Neutrophil (primary cell): ENCODE results near the gene FUZ.

ENCODE experiments used
- H3K27ac ChIP-seq: fragments of 200-600 bp; sonication (generic); 2 replicates; pipeline ENCODE4 v1.5.1; 2016; ENCODE audit warnings: mild to moderate bottlenecking, moderate library complexity
- H3K27me3 ChIP-seq: fragments of 200-600 bp; sonication (generic); 2 replicates; pipeline ENCODE4 v1.6.0; 2016; ENCODE audit warnings: mild to moderate bottlenecking
- H3K36me3 ChIP-seq: fragments of 200-600 bp; sonication (generic); 2 replicates; pipeline ENCODE4 v1.5.1; 2017
- H3K4me1 ChIP-seq, 2 experiments: fragments of 200-600 bp in 1 of 2; sonication (generic) in 1 of 2; 1 replicate in 1 of 2; 2 replicates in 1 of 2; pipeline versions ENCODE4 v1.5.1 to v1.6.1; 2013 to 2016; ENCODE audit warnings: low read depth in 1 of 2, low read length in 1 of 2, mild to moderate bottlenecking in 1 of 2, moderate library complexity in 1 of 2; ENCODE audit not compliant: control insufficient read depth in 1 of 2, insufficient read depth in 1 of 2
- H3K4me3 ChIP-seq, 2 experiments: fragments of 200-600 bp in 1 of 2; sonication (generic) in 1 of 2; 1 replicate in 1 of 2; 2 replicates in 1 of 2; pipeline ENCODE4 v1.5.1; 2013 to 2016; ENCODE audit warnings: low read depth in 1 of 2, low read length in 1 of 2, mild to moderate bottlenecking in 1 of 2, moderate library complexity in 1 of 2
- H3K9me3 ChIP-seq: fragments of 200-600 bp; sonication (generic); 2 replicates; pipeline ENCODE4 v1.5.1; 2016
- TF ChIP-seq, protein P1 (sequence below): fragments of 200-600 bp; sonication (generic); IDR thresholded peaks from 2 replicates; pipeline ENCODE4 v1.5.1; 2016; ENCODE audit warnings: antibody characterized with exemption

Gene FUZ

GRCh38 chr19:49772850-49773432, 40.2 kb downstream of the FUZ start:
- TF ChIP-seq, protein P1, sequence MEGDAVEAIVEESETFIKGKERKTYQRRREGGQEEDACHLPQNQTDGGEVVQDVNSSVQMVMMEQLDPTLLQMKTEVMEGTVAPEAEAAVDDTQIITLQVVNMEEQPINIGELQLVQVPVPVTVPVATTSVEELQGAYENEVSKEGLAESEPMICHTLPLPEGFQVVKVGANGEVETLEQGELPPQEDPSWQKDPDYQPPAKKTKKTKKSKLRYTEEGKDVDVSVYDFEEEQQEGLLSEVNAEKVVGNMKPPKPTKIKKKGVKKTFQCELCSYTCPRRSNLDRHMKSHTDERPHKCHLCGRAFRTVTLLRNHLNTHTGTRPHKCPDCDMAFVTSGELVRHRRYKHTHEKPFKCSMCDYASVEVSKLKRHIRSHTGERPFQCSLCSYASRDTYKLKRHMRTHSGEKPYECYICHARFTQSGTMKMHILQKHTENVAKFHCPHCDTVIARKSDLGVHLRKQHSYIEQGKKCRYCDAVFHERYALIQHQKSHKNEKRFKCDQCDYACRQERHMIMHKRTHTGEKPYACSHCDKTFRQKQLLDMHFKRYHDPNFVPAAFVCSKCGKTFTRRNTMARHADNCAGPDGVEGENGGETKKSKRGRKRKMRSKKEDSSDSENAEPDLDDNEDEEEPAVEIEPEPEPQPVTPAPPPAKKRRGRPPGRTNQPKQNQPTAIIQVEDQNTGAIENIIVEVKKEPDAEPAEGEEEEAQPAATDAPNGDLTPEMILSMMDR, result no peak
- Histone ChIP-seq H3K36me3 (peaks cover 27% of the 10 kb centered on the region), H3K4me1 (peaks cover 45 to 50% of the 10 kb centered on the region in 2 experiments), H3K27me3 (no peaks in the 10 kb centered on the region), H3K27ac (peak overlapping the region; percentile 65), H3K9me3 (no peaks in the 10 kb centered on the region), H3K4me3 (no peak overlapping the region)

- peaks cover 27% of the 10 kb centered on the region for H3K36me3 ChIP-seq
- peaks cover 51 to 57% of the 10 kb centered on the region in 2 experiments for H3K4me1 ChIP-seq
- H3K4me3 ChIP-seq, result no peak overlapping the region
- H3K27me3 ChIP-seq, result no peaks in the 10 kb centered on the region
- H3K9me3 ChIP-seq, result no peaks in the 10 kb centered on the region
- TF ChIP-seq, protein P1, result no peak
- H3K27ac ChIP-seq, result no peak overlapping the region
Observed at GRCh38 chr19:49771674-49772139, 41.4 kb downstream of the FUZ start.

DNA sequence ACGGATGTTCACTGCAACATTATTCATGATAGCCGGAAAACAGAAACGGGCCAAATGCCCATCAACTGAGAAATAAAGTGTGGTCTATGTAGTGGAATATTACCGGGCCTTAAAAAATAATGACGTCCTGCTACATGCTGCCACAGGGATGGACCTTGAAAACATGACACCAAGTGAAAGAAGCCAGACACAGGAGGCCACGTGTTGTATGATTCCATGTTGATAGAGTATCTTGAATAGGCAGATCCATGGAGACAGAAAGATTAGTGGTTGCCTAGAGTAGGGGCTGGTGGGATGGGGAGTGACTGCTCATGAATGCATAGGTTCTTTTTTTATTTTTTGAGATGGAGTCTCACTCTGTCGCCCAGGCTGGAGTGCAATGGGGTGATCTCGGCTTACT, 42.6 kb downstream of the FUZ start:
- peaks cover 47 to 53% of the 10 kb centered on the region in 2 experiments for H3K4me1 ChIP-seq
- no peaks in the 10 kb centered on the region for H3K9me3 ChIP-seq
- H3K27me3 ChIP-seq, result no peaks in the 10 kb centered on the region
- H3K4me3 ChIP-seq, result no peak overlapping the region
- no peak overlapping the region for H3K27ac ChIP-seq
- H3K36me3 ChIP-seq, result peaks cover 21% of the 10 kb centered on the region
- TF ChIP-seq, protein P1, result no peak

DNA sequence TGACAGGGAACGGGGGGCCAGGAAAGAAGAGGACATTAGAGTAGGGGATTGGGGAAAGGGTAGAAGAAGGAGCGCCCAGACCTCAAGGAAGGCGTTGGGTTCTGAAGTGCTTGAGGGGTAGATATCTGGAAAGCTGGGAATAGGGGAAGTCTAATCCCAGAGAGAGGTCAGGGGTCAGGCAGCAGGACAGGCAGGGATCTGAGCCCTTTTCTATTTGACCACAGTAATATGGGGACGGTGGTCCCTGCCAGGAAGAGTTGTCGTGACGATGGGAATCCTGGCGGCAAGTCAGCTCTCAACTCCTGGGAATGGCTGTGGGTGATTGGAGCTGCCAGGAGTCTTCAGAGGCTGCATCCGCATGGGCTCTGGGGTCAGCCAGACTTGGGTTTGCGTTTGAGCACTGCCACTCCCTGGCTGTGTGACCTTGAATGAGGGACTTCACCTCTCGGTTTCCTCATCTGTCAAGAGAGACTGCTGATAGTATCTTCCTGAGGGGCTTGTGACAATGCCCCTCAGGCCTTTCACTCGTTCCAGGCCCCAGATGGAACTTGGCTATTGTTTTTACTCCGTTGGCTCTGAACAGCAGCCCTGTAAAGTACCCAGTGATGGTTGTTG, 45.0 kb downstream of the FUZ start:
- Histone ChIP-seq H3K36me3 (peaks cover 15% of the 10 kb centered on the region), H3K27ac (peak overlapping the region; percentile 11), H3K27me3 (no peaks in the 10 kb centered on the region), H3K9me3 (no peaks in the 10 kb centered on the region), H3K4me1 (peaks cover 25 to 32% of the 10 kb centered on the region in 2 experiments), H3K4me3 (peak overlapping the region; percentile 79 to 97)
- TF ChIP-seq, protein P1, result no peak

DNA sequence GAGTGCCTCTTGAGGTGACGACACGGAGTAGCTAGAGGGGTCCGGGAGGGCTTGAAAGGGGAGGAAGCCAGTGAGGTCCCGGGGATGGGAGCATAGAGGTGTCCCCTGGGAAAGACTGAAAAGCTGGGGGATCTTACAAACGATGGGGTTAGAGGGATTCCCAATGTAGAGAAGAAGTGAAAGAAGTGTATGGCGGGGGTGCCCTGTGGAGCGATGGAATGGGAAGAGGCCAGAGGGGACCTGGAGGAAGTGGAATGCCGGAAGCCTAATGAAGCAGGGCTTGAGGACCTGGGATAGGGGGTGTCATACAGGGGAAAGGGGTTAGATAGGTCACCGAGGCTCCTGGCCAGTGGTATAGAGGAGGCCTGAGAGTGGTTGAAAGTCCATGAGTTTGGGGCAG, 45.7 kb downstream of the FUZ start:
- Histone ChIP-seq H3K27me3 (no peaks in the 10 kb centered on the region), H3K27ac (peak overlapping the region; percentile 97)

More for the DNA sequence above, 45.7 kb downstream of the FUZ start:
- Histone ChIP-seq H3K9me3 (no peaks in the 10 kb centered on the region), H3K4me3 (peak overlapping the region; percentile 79 to 97), H3K4me1 (peaks cover 25 to 30% of the 10 kb centered on the region in 2 experiments), H3K36me3 (peaks cover 14% of the 10 kb centered on the region)
- TF ChIP-seq, protein P1, result no peak
